GM10847 (cell line): ENCODE results near the gene HRAS.

ENCODE experiments used
- POLR2A ChIP-seq: IDR thresholded peaks from 2 replicates; pipeline ENCODE4 v1.6.1; 2011; ENCODE audit not compliant: insufficient read length; ENCODE audit errors: extremely low read depth

Gene HRAS

GRCh38 chr11:512761-513595 lies 22.4 kb downstream of the HRAS start:
- TF ChIP-seq POLR2A, result no peak

- no peak for TF ChIP-seq POLR2A
Measured at GRCh38 chr11:508956-509355, 26.4 kb downstream of the HRAS start.

GRCh38 chr11:507727-508515 lies 27.5 kb downstream of the HRAS start:
- TF ChIP-seq POLR2A, result no peak

DNA sequence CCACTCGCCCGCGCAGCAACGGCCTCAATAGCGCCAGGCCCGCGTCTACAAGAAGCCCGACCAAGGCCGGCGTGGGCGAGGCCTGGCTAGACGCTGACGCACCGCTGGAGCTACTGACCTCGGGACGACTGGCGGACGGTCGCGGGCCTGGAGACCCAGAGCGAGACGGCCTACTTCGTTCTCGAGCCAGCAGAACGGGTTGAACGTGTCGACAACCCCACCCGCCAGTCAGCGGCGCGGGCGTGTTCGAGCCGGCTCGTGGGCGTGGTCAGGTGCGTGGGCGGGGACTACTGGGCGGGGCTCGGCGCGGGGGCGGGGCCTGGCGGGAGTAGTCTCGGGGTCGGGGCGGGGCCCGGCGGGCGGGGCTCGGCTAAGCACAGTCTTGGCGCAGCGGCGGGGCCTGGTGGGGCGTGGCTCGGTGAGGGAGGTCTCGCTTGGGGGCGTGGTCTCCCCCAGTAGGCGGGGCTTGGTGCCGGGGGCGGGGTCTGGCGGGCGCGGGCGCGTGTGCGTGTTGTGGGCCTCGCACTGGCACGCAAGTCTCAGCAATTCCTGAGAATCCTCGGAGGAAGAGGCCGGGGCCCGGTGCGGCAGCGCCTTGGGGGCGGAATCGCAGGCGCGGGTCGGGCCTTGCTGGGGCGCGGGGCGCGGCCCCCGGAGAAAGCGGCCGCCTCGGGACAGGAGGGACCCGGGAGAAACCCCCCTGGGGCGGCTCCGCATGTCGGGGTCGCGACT lies 28.2 kb downstream of the HRAS start, which contains the start of gene RNH1:
TSS of gene RNH1 (minus strand) at position 248 of the 732 bp plus-strand sequence. CDS start 5,080 bp downstream, outside the sequence.
- TF ChIP-seq POLR2A, result peak; percentile 58

DNA sequence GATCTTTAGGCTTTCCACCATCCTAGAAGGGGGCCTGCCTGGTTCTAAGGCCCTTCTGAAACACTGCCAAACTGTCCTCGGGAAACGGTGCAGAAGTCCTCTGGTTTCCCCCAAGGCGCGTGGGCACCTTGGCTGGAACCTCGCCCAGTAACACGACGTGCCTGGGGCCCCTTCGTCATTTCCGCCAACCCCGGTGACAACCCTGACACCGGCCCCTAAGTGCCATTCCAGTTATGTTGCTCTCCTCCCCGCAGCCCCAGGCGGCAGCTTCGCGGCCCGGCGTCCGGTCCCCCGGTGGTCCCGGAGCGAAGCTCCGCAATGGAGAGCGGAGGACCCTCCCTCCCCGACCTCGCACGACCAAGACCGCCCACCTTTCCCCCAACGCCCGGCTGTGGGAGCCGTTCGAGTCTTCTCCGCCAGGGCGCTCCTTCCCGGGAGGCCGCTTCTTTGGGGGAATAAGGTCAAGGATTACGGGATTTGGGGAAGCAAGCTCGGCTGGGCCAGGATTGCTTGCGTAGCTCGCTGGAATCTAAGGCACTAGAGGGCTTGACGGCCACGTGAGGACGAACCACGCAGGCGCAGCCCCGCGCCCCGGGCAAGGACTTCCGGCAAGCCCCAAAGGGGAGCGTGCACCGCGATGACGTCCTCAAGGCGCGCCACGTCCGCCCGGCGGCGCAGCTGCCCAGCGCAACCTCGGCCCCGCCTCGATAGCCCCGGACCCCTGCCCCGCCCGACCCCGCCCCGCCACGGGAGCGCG lies 29.0 kb downstream of the HRAS start:
- TF ChIP-seq POLR2A, result peak; percentile 48

- TF ChIP-seq POLR2A, result no peak
Measured at GRCh38 chr11:504994-505344, 30.4 kb downstream of the HRAS start.

- TF ChIP-seq POLR2A, result peak; percentile 11
Measured at GRCh38 chr11:504053-504993, 31.1 kb downstream of the HRAS start.

DNA sequence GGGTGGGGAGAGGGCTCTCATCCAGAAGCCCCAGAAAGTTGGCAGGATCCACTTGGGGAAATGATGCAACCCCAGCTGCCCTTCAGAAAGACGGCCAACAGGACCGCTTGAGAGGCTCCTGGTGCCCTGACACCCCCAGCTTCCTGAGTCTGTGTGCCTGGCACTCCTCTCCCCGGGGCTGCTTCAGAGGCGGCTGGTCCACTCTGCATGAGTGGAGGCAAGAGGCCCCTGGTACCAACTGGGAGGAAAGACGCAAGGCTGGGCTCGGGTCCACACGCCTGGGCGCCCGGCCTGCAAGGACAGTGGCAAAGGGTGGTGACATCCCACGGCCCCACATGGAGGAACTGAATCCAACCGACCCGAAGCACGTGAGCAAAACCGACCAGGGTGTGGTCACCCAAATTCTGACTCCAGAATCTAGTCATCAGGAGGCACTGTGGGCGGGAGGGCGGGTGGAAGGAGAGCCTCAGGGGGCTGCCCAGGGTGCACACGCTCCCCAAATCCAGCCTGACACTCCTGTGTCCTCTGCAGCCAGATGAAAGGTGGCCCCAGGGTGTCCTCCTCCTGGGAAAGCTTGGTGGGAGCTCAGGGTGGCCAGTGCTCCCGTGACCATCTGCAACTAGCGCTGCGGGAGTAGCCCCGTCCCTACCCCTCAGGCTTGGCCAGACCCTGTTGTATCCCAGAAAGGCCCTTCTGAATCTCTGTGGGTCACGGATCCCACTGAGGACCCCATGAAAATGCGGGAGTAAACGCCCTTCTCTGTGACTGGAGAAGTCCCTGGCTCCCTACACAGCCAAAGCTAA lies 32.0 kb downstream of the HRAS start:
- TF ChIP-seq POLR2A, result no peak

DNA sequence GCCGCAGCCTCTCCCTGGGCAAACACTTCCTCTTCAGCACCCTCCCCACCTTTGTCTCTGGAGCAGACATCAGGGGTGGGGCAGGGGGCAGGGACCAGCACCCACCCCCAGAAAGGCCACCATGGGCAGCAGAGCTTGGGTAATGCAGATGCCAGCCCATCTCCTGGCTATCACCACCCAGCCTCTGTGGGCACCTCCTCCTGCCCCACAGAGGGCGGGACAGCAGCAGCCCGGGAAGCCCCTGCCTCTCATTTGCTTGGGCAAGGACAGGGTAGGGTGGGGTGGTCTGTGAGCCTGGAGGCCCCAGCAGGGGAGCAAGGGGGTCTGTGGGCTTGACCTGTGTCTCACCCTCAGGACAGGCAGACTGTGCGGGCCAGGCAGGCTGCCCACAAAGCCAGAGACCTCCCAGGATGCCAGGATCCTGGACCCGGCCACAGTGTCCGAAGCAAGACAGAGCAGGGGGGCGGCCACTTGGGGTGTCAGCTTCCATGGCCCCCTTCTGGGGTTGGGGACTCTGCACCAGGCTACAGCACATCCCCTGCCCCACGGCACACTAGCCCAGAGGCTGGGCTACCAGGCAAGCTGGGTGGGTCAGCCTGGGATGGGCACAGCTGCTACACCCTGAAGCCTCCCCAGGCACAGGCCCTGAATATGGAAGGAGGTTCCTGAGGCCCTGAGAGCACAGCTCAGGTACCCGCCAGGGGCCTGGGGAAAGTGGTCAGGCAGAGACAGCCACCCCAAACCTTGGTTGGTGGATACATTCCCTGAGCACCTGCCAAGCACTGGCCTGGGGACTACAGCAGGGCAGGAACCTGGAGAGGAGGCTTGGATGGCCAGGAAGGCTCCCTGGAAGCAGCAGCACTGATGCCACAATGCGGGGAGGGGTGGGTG lies 32.8 kb downstream of the HRAS start:
- no peak for TF ChIP-seq POLR2A

DNA sequence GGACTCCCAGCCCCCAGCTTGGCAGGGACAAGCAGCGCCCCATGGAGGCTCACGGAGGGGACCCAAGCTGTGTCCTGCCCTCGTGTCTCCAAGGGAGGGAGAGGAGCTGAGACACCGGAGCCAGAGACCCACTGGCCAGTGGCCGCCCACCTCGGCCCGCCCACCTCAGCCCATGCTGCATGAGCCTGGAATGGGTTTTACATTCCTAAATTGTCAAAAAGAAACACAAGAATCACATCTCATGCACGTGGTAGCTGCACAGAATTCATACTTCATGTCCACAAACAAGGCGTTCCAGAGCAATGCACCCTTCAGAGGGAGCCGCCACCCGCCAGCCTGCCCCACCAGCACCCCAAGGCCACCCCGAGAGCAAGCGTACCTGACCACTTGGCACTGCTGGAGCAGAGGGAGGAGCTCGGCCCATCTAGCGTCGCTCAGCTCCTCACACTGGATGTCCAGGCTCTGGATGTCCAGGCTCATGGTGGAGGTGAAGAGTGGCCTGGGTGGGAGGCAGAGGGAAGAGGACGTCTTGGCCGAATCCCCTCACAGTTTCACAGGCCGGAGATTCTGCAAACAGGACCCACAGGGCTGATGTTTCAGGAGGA lies 33.6 kb downstream of the HRAS start:
- TF ChIP-seq POLR2A, result no peak

DNA sequence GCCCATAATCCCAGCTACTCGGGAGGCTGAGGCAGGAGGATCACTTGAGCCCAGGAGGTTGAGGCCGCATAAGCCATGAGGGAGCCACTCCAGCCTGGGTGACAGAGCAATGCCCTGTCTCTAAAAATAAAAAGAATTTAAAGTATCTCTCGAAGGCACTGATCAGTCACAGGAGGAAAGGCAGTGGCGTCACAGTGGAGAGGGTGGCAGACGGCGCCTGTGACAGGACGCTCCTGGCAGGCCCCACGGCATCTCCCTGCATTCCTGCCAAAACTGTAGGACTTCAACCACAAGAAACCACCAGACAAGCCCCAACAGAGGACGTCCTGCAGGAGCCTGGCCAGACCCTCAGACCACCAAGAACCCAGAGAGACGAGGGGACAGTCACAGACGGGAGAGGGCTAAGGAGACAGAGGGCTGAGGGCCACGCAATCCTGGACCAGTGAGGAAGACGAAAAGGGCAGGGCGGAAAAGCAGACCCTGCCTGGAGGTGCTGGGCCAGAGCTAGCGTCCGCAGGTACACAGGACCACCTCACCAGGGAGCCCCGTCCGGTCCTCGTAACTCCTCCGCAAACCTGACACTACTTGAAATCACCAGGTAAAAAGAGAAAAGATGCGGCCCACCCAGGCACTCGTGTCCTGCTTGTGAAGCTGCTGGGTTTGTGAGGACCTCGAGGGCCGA lies 34.2 kb downstream of the HRAS start:
- no peak for TF ChIP-seq POLR2A
